Bronchial epithelial cell (primary cell): ENCODE measurements around the gene PTPRF. TPM values are rescaled to one million over a fixed set of nuclear protein-coding genes. Genes with fewer than 3 reads are reported as not detected.

Experiments used
- DNase-seq: peaks from one replicate; pipeline ENCODE4 v3.0.0-alpha.2; 2010; ENCODE audit warnings: low read depth
- FAIRE-seq: peaks from 2 replicates; lab custom pipeline; 2011; peaks lifted over from hg19 to GRCh38; lab: Jason Lieb, UNC
- H3K27me3 ChIP-seq: 2 replicates; pipeline ENCODE4 v1.5.1; 2011; ENCODE audit warnings: low read length; ENCODE audit not compliant: control insufficient read depth, insufficient read depth
- H3K36me3 ChIP-seq: 2 replicates; pipeline ENCODE4 v1.5.1; 2011; ENCODE audit warnings: low read length; ENCODE audit not compliant: control insufficient read depth, insufficient read depth
- H3K4me3 ChIP-seq: 2 replicates; pipeline ENCODE4 v1.5.1; 2011; ENCODE audit warnings: mild to moderate bottlenecking, low read depth, low read length, control low read depth
- total RNA-seq: library from RNA; depleted of rRNA; stranded (reverse); fragments of >200 nt; gene quantifications from 2 replicates; pipeline ENCODE4 v1.2.1, GENCODE V29; 2014
- TF ChIP-seq, protein P1 (sequence below): IDR thresholded peaks from 2 replicates; pipeline ENCODE4 v1.5.1; 2011; ENCODE audit warnings: mild to moderate bottlenecking, moderate library complexity, low read length, control low read depth, inconsistent platforms; ENCODE audit not compliant: insufficient read depth, severe bottlenecking

The PTPRF gene
- total RNA-seq, 1 donor from 2014 or later: 127 TPM

DNA sequence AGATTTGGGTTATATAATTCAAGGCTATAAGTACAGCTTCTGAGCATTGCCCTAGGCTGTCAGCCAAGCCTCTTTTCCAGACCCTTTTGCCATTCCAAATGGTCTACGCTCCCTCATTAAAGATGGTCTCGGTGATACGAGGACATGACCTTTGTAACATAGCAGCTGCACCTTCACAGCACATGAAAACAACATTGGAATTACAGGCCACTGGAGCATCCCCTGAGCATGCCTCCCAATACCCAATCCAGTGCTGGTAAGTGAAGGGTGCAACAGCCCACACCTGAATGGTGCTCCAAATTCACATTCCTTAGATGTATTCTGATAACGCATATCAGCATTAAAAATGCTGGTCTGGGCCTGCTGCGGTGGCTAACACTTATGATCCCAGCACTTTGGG, 20.1 kb upstream of the PTPRF start:
- DNase-seq (no peak), FAIRE-seq (no peak)
- Histone ChIP-seq H3K4me3 (no peak overlapping the region), H3K27me3 (no peaks in the 10 kb centered on the region), H3K36me3 (no peaks in the 10 kb centered on the region)
- TF ChIP-seq, protein P1, sequence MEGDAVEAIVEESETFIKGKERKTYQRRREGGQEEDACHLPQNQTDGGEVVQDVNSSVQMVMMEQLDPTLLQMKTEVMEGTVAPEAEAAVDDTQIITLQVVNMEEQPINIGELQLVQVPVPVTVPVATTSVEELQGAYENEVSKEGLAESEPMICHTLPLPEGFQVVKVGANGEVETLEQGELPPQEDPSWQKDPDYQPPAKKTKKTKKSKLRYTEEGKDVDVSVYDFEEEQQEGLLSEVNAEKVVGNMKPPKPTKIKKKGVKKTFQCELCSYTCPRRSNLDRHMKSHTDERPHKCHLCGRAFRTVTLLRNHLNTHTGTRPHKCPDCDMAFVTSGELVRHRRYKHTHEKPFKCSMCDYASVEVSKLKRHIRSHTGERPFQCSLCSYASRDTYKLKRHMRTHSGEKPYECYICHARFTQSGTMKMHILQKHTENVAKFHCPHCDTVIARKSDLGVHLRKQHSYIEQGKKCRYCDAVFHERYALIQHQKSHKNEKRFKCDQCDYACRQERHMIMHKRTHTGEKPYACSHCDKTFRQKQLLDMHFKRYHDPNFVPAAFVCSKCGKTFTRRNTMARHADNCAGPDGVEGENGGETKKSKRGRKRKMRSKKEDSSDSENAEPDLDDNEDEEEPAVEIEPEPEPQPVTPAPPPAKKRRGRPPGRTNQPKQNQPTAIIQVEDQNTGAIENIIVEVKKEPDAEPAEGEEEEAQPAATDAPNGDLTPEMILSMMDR: no peak

DNA sequence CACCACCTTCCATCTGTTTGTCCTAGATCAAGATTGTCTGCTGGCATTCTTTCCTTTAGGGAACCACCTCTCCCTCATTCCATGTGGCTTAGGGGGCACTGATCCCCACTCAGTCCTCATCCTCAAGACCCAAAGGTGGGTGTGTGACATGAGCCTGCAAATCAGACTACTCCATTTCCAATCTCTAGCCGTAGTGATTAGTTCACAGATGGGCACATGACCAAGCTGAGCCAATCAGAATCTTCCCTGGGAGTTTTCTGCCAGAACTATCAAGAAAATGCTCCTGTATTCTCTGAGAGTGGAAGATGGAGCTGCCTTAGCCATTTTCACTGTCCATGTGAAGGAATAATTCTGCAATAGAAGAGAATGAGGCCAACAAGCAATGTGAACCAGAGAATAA, 19.3 kb upstream of the PTPRF start:
- FAIRE-seq: no peak
- Histone ChIP-seq H3K27me3 (no peaks in the 10 kb centered on the region), H3K4me3 (no peak overlapping the region)

DNA sequence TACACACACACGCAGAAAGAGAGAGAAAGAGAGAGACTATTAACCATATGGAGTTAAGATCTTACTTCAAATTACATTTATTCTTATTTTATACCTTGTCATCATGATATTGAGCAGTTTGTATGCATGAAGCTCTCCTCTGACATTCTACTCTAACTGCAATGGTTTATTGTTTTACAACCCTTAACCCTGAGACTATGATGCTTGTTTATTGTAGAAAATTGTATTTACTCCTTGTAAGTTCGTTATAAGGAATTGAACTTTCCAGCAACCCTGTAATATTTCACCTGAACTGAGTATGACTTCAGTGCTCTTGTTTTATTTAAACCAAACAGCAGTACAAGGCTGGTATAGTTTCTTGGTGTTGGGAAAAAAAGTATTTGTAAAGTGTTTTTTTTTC, 18.6 kb upstream of the PTPRF start:
- Histone ChIP-seq H3K27me3 (no peaks in the 10 kb centered on the region), H3K36me3 (no peaks in the 10 kb centered on the region), H3K4me3 (no peak overlapping the region)
- TF ChIP-seq, protein P1: no peak
- no peak for FAIRE-seq
- DNase-seq: no peak

More for the DNA sequence above, 19.3 kb upstream of the PTPRF start:
- DNase-seq: no peak
- H3K36me3 ChIP-seq: no peaks in the 10 kb centered on the region
- TF ChIP-seq, protein P1: no peak

DNA sequence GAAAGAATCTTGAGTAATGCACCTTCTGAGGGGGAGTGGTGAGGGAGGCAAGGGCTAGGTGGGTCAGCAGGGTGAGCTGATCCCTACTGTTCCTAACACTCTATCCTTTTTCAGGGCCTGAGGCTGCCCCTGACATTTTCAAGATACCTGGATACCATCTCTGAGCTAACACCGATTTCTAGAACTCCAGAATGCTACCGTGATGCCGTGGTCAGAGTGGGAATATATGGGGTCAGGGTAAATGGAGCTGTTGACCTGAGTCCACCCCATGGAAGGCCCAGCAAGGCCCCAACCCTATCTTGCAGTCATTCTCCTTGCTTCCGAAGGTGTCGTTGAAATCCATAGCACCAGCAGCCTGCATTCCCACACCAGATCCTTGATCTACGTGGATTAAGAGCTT, 18.0 kb upstream of the PTPRF start:
- Histone ChIP-seq H3K27me3 (no peaks in the 10 kb centered on the region), H3K4me3 (no peak overlapping the region), H3K36me3 (no peaks in the 10 kb centered on the region)
- DNase-seq (no peak), FAIRE-seq (no peak)
- TF ChIP-seq, protein P1: no peak

DNA sequence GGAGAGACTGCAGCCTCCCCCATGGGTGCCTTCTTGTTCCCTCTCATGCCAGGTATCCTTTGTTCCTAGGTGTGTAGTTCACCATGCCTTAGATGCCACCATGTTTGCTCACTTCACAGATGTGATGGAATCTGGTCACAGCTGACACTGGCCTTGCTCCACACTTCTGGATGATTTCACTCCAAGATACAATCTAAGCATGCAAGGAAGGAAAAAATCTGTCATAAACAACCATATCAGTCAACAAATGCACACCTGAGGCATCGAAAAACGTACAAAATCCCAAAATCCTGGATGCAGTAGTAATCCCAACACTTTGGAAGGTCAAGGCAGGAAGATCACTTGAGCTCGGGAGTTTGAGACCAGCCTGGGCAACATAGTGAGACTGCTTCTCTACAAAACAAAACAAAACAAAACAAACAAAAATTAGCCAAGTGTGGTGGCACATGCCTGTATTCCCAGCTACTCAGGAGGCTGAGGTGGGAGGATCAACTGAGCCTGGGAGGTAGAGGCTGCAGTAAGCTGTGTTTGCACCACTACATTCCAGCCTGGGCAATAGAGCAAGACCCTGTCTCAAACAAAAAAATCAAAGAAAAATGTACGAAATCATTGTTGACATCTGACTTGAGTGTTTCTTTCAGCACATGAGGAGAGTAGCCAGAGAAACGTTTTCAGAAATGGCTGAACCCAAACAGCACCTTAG, 17.1 kb upstream of the PTPRF start:
- TF ChIP-seq, protein P1: no peak
- Histone ChIP-seq H3K4me3 (no peak overlapping the region), H3K27me3 (no peaks in the 10 kb centered on the region), H3K36me3 (no peaks in the 10 kb centered on the region)
- DNase-seq (no peak), FAIRE-seq (no peak)
